GM19372 (cell line): ENCODE data around the gene SLPI.

Source experiments
- ATAC-seq: cut with Tn5 transposase; IDR thresholded peaks from one replicate; pipeline ENCODE4 v1.9.1; 2021; ENCODE audit warnings: mild to moderate bottlenecking, low read depth, moderate library complexity; ENCODE audit not compliant: unreplicated experiment

SLPI gene

GRCh38 chr20:45223136-45223535 is 31.2 kb downstream of the SLPI start:
- ATAC-seq, result no peak

- ATAC-seq, result no peak
Measured at GRCh38 chr20:45221076-45221475, 33.3 kb downstream of the SLPI start, which contains the start of gene SEMG2. TSS of gene SEMG2 (plus strand) at chr20:45221373. CDS start at chr20:45221390, 17 bp downstream.

- ATAC-seq, result no peak
Measured at GRCh38 chr20:45218636-45219035, 35.7 kb downstream of the SLPI start.

- ATAC-seq, result no peak
Measured at GRCh38 chr20:45218124-45218523, 36.2 kb downstream of the SLPI start.

GRCh38 chr20:45212836-45213235 is 41.5 kb downstream of the SLPI start:
- ATAC-seq, result no peak

GRCh38 chr20:45211569-45212474 is 42.5 kb downstream of the SLPI start:
- ATAC-seq, result no peak

GRCh38 chr20:45209924-45210323 is 44.4 kb downstream of the SLPI start:
- ATAC-seq, result no peak

- no peak for ATAC-seq
Measured at GRCh38 chr20:45206725-45207124, 47.6 kb downstream of the SLPI start, which contains the start of gene SEMG1. TSS of gene SEMG1 (plus strand) at chr20:45207033. CDS start at chr20:45207054, 21 bp downstream.
